ENCODE data around the gene RAD51B.
"Not testable (repeated sequence)": the region's sequence is repeated elsewhere in the genome, so short reads cannot be mapped to it uniquely, and the experiment has no call there.

DNA sequence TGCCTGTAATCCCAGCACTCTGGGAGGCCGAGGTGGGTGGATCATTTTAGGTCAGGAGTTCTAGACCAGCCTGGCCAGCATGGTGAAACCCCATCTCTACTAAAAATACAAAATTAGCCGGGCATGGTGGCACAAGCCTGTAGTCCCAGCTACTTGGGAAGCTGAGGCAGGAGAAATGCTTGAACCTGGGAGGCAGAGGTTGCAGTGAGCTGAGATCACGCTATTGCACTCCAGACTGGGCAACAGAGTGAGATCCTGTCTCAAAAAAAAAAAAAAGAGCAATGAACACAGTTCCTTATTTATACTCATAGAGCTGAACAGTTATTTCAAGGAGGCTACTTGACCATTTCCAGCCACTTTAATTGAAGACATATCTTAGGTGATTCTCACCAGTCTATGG is 469.9 kb downstream of the RAD51B start:
- TF ChIP-seq CTCF (optimal IDR thresholded peaks at IDR 0.05 in 1 of 3, IDR thresholded peaks at IDR 0.05 in 1 of 3, conservative IDR thresholded peaks at IDR 0.05 in 1 of 3; ENCODE audit: extremely low read depth in 1 of 3, insufficient read depth in 2 of 3, low read length in 3 of 3); EZH2 (IDR thresholded peaks at IDR 0.05; ENCODE audit: low read length): not testable (repeated sequence)

Data from keratinocyte (primary cell).